WTC11 (cell line): ENCODE results near the gene RAB11FIP3. TPM values are rescaled to one million over a fixed set of nuclear protein-coding genes. Genes with fewer than 3 reads are reported as not detected.

Experiments used
- ATAC-seq: fragments of 200-7000 bp; cut with Tn5 transposase; 2 replicates; pipeline ENCODE4 v1.10.0; 2021; ENCODE audit warnings: mild to moderate bottlenecking, moderate library complexity
- CTCF ChIA-PET: fragments of 300-600 bp; sonication (Branson Sonifier 250); formaldehyde crosslinking; loops from one replicate; lab custom pipeline; 2021; ENCODE audit warnings: antibody characterized with exemption; lab: Charles Lee
- POLR2A ChIA-PET: fragments of 350-600 bp; sonication (Branson Sonifier 250); formaldehyde crosslinking; loops from one replicate; lab custom pipeline; 2021; ENCODE audit warnings: antibody characterized with exemption; lab: Charles Lee
- DNase-seq: peaks from one replicate; pipeline ENCODE4 v3.0.0; 2021; ENCODE audit warnings: low spot score
- H3K27ac Mint-ChIP-seq: 2 replicates; pipeline ENCODE4 v1.8.0; 2021; ENCODE audit warnings: mixed read lengths
- H3K27me3 Mint-ChIP-seq: 2 replicates; pipeline ENCODE4 v1.8.0; 2021; ENCODE audit warnings: low read depth, mild to moderate bottlenecking, moderate library complexity, mixed read lengths
- H3K36me3 Mint-ChIP-seq: 2 replicates; pipeline ENCODE4 v1.8.0; 2021; ENCODE audit warnings: mixed read lengths
- H3K4me1 Mint-ChIP-seq: 2 replicates; pipeline ENCODE4 v1.8.0; 2022; ENCODE audit warnings: mixed read lengths
- H3K4me3 Mint-ChIP-seq: 2 replicates; pipeline ENCODE4 v1.8.0; 2021; ENCODE audit warnings: mild to moderate bottlenecking, moderate library complexity, mixed read lengths
- H3K9me3 Mint-ChIP-seq: 2 replicates; pipeline ENCODE4 v1.8.0; 2021; ENCODE audit warnings: mixed read lengths
- CBFB ChIP-seq: sonication (generic); formaldehyde crosslinking; IDR thresholded peaks from 2 replicates; pipeline ENCODE4 v1.8.1; 2022; ENCODE audit warnings: mild to moderate bottlenecking, low read depth, missing genetic modification reagents
- ERG ChIP-seq: fragments of 250-450 bp; sonication (Bioruptor Pico); IDR thresholded peaks from 2 replicates; pipeline ENCODE4 v1.8.0; 2021; ENCODE audit warnings: mild to moderate bottlenecking
- GABPB1 ChIP-seq: sonication (generic); formaldehyde crosslinking; IDR thresholded peaks from 2 replicates; pipeline ENCODE4 v1.8.1; 2023; ENCODE audit warnings: mild to moderate bottlenecking, missing genetic modification reagents
- HMGA2 ChIP-seq: fragments of 250-450 bp; sonication (Bioruptor Pico); IDR thresholded peaks from 2 replicates; pipeline ENCODE4 v1.4.0; 2021; ENCODE audit warnings: mild to moderate bottlenecking, moderate library complexity
- MLX ChIP-seq: sonication (generic); formaldehyde crosslinking; IDR thresholded peaks from 2 replicates; pipeline ENCODE4 v1.8.1; 2023; ENCODE audit warnings: mild to moderate bottlenecking, missing genetic modification reagents, moderate library complexity
- PRDM15 ChIP-seq: sonication (generic); formaldehyde crosslinking; IDR thresholded peaks from 2 replicates; pipeline ENCODE4 v1.8.0; 2022; ENCODE audit warnings: missing genetic modification reagents
- STAT6 ChIP-seq: sonication (generic); formaldehyde crosslinking; conservative IDR thresholded peaks from 2 replicates; pipeline ENCODE4 v1.8.1; 2023; ENCODE audit warnings: mild to moderate bottlenecking, low read depth, missing genetic modification reagents, moderate library complexity
- ZNF138 ChIP-seq: sonication (generic); formaldehyde crosslinking; conservative IDR thresholded peaks from 2 replicates; pipeline ENCODE4 v1.8.1; 2022; ENCODE audit warnings: mild to moderate bottlenecking, moderate library complexity, missing genetic modification reagents
- ZNF219 ChIP-seq: sonication (generic); formaldehyde crosslinking; IDR thresholded peaks from 2 replicates; pipeline ENCODE4 v1.8.0; 2023; ENCODE audit warnings: missing genetic modification reagents, mild to moderate bottlenecking, borderline replicate concordance
- ZNF416 ChIP-seq: fragments of 250-450 bp; sonication (Bioruptor Pico); IDR thresholded peaks from 2 replicates; pipeline ENCODE4 v1.9.0; 2021; ENCODE audit warnings: mild to moderate bottlenecking, inconsistent platforms
- ZNF423 ChIP-seq: fragments of 250-450 bp; sonication (Bioruptor Pico); IDR thresholded peaks from 2 replicates; pipeline ENCODE4 v2.1.2; 2022; ENCODE audit warnings: mild to moderate bottlenecking, moderate library complexity
- total RNA-seq: library from RNA; stranded (reverse); gene quantifications from 3 replicates; pipeline ENCODE4 v1.2.3, GENCODE V29; 2021

RAB11FIP3 gene
- total RNA-seq, 1 experiment from 2014 or later = 38.6 TPM

GRCh38 chr16:567373-568256 is 142.2 kb downstream of the RAB11FIP3 start (continued):
- TF ChIP-seq PRDM15 (no peak), MLX (CRISPR knock-in tag) (no peak), ZNF138 (CRISPR knock-in tag) (no peak), ZNF416 (CRISPR knock-in tag) (no peak), ERG (CRISPR knock-in tag) (no peak), HMGA2 (CRISPR knock-in tag) (no peak)

GRCh38 chr16:568401-569258 is 143.2 kb downstream of the RAB11FIP3 start:
- Mint-ChIP-seq H3K4me1 (peaks cover 27% of the 10 kb centered on the region), H3K27me3 (no peaks in the 10 kb centered on the region; the same call in 1 of the 2 replicates), H3K27ac (peak overlapping the region; percentile 95), H3K4me3 (peak overlapping the region; percentile 85), H3K9me3 (no peaks in the 10 kb centered on the region), H3K36me3 (no peaks in the 10 kb centered on the region)
- ChIA-PET POLR2A (interaction anchor here (1.2 kb wide), 1 partner anchor 19 kb away, joined by 3 read pairs; no protein-coding TSS in a partner anchor), CTCF (interaction anchor here (1.2 to 1.7 kb wide), 3 partner anchors 8 to 35 kb away, joined by 3 to 6 read pairs (median 6); no protein-coding TSS in a partner anchor)
- no peak for ATAC-seq
- TF ChIP-seq STAT6 (CRISPR knock-in tag) (no peak), CBFB (CRISPR knock-in tag) (no peak)
- TF ChIP-seq, all 79 proteins: peak for 0
- DNase-seq = no peak

- no peaks in the 10 kb centered on the region for H3K9me3 Mint-ChIP-seq
- ChIA-PET POLR2A (interaction anchor here (1.2 kb wide), 1 partner anchor 18 kb away, joined by 3 read pairs; no protein-coding TSS in a partner anchor), CTCF (interaction anchor here (1.0 to 1.7 kb wide), 5 partner anchors 7 to 36 kb away, joined by 3 to 6 read pairs (median 4); no protein-coding TSS in a partner anchor)
- H3K4me3 Mint-ChIP-seq = peak within 1 kb of the TSS; percentile 85
- DNase-seq = peak; percentile 80
- H3K27me3 Mint-ChIP-seq = no peaks in the 10 kb centered on the region; the same call in 1 of the 2 replicates
- TF ChIP-seq ZNF423 (0 out of 2 replicates have a peak, but pooled peaks have one; percentile 20), ZNF219 (CRISPR knock-in tag) (no peak), GABPB1 (peak; percentile 22; the same call in 1 of the 2 replicates)
- no peaks in the 10 kb centered on the region for H3K36me3 Mint-ChIP-seq
- peak; percentile 70 for ATAC-seq
- peaks cover 27% of the 10 kb centered on the region for H3K4me1 Mint-ChIP-seq
- H3K27ac Mint-ChIP-seq = peak within 1 kb of the TSS; percentile 95
Observed at GRCh38 chr16:569445-570254, 144.2 kb downstream of the RAB11FIP3 start, which contains the start of gene PIGQ. TSS of gene PIGQ (plus strand) at chr16:569968. CDS start at chr16:574075, 4,107 bp downstream.
